Amygdala (tissue), 56 donors: Measurements from ENCODE around the gene SYNE1.

ENCODE experiments used
- DNase-seq, 56 donors: peaks; one replicate each; lab custom pipeline; 2025; lab: John Stamatoyannopoulos, UW

The SYNE1 gene

DNA sequence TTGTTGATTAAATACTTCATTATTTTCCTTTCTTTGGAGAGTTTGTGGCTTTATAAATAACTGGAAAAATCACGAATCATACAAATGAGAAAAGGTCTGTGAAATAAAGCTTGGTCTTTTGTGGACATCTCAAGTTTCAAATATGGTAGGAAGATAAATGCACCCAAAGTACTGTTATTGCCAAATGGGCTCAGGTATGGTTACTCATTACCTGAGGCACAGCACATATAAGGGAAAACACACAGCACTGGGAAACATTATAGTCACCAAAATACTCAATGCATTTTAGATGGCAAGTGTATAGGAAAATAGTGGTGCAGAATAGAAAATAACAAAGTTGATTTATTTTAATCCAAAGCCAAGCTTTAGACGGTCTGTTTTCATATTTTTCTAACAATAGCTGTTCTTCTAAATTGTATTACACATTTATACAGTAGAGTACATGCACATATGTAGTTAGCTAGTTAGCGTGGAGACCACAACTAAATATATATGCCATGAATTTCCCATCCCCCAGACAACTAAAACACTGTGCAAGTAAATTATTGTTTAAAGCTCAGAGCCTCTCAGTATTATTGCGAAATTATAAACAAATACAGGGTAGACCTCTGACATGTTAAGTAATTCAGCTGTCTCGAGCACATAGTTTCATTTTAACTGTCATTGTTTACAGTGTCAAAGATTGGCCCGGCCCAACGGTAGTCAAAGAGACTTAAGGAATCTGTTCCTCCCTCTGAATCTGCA is 336.0 kb downstream of the SYNE1 start:
- no peak for DNase-seq

DNA sequence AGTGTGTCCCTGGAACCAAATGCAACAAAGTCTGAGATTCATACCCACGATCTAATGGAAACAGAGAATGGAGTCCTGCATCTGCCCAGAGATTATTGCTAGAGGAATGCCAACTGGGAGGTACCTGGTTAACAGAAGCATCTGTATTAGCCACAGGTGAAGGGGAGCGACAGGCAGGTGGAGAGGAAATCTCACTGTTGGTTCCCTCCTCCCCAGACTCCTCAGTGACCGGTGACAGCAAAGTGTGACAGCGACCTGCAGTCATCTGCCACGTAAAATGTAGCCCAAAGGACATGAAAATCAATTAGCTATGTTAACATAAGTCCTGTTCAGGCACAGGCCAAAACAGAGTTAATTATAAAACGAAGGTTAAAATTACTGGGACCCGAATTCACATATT is 336.6 kb downstream of the SYNE1 start:
- no peak for DNase-seq

DNA sequence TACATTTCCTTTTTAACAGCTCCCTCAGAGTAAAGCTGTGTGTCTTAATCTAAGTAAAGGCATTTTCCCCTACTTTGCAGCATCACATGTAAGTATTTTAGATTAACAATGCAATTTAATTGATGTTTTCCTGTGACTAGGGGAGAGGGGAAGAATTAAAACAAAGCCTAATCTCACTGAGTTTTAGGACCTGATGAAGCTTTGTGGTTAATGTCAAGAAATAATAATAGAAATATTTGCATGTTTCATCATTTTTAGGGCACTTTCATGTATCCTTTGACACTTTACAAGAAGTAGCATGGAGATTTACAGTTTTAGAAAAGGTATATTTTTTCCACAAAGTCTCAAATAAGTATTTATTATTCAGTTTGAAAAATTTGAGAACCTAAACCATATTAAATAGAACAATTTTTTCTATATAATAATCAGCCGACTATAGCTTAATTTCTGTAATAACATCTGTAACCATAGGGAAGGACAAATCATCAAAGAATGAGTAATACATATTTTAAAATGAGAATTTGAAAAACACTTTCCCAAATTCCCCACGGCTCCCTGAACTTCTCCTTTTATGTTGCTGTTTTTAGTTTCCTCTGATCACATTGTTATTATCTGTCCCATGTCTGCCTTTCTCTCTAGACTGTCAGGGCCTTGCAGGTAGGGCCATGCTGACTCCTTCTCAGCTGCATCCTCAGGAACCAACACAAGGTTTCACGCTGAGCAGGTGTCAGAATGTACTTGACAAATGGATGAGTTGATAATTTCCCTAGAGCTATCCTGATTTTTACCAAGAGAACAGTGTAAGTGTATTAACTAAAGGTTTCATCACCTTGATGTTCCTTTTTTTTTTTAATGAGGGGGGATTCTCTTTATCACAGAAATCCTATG is 338.1 kb downstream of the SYNE1 start:
- no peak for DNase-seq

DNA sequence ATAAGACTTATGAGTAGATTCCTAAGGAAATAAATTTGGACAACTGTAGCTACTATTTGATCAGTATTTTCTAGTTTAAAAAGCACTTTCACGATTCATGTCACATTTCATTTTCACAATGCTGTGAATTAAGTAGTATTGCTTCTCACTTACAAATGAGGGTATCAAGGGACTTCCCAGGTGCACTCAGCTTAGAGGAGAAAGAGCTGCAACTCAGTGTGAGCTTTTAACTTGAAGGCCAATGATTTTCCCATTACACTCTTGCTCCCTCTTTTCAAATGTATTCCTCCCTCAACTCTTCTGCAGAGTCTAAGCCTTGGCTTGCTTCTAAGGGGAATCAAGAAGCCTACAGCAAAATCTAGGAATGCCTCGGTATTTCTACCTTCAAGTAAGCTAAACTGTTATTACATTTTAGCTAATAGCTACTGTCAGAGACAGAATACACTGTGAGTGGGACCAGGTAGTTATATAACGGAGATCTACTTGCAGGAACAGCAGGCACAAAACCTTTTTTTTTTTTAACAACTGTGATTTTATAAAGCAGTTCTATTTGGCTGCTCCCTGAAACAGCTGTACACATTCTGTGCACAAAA is 339.0 kb downstream of the SYNE1 start:
- no peak for DNase-seq

DNA sequence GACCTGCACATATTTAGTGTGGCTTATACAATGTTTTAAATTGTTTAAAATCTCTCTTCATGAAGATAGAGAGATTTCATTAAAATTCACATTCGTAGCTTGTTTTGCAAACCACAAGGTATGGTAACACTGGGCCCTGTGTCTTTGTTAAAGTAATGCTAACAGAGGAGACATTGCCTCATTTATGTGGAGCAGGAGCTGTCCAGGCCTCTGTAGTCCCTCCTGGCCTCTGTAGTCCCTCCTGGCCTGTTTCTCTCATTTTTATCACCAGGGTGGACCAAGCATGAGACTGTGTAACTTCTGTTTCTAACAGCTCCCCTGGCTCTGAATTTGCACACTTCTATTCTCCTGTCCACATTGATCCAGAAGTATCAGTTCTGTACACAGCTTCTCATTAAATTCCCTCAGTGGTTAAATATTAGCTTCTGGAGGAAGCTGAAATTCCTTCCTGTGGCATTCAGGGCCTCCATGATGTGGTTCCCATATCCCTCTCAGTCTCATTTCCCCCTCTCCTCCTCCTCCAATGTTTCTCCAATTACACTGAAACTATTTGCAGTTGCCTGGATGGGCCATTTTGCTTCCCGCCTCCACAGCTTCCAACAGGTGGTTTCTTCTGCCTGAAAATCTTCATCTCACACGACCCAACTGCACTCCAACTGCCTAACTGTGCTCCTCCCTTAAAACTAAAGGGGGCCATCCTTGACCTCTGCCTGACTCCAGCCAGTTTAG is 340.4 kb downstream of the SYNE1 start:
- no peak for DNase-seq

DNA sequence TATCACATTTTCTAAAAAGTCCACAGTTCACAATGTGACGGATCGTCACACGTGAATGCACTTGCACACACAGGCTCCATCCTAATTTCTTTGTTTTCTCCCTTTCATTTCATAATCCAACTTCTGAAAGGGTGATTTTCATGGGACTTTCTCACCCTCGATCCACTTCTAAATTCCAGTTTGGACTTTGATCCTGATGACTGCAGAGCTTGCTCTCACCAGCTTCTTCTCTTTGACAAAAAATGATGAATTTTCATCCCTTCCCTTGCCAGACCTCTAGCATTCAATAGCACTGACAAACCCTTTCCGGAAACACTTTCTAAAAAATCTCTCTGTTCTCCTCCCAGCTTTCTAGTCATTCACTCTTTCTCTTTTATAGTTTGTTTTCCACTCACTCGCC is 341.2 kb downstream of the SYNE1 start:
- DNase-seq, result no peak

DNA sequence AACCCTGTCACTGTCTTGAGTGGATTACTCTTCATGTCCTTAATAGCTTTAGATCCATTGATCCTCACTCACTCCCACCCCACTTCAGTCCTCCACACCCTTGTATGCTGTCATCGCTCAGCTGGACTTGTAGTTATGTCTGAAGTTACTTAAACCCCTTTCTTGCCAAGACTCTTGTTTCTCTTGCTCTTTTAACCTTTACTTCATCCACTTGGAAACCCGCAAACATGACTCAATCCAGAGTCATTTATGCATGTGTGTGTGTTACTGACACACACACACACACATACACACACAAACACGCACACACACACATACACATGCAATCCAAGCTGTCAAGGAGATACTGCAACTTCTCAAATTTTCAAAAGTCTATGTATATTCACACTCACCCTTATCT is 341.8 kb downstream of the SYNE1 start:
- no peak for DNase-seq

DNA sequence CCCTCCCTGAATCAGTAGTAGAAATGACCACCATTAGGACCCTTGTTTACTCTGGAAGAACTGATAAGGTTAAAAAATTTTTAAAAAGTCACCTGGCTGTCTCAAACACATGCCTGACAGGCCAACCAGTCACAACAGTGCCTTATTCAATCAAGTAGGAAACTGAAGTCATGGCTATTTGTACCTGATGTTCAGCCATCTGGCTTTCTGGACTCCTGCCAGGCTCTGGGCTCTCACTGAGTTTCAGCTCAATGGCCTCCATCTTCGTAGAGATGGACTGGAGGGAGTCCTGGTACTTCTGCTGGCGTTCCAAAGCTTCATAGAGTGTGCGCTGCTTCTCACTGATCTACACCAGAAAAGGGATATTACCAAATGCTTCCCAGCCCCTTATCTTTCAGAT is 343.8 kb downstream of the SYNE1 start:
- DNase-seq, result peak in 2 of 56 donors; percentile 3 to 18

DNA sequence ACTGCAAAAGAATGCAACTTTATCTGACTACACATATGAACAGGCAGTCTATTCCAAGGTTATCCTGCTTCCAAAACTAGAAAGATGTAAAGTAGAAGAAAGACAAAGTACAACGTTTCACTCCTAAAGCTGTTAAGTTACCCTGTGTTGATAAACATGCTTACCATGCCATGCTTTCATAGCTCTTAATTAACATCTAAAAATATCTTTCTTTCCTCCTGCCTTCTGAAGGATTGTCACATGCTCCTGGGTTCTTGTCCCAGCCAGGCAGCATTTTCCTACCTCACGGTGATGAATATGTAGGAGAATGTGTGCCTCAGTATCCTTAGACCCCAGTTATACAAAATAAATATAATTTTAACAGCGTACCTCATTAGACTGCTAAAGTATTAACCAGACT is 344.6 kb downstream of the SYNE1 start:
- DNase-seq, result no peak

DNA sequence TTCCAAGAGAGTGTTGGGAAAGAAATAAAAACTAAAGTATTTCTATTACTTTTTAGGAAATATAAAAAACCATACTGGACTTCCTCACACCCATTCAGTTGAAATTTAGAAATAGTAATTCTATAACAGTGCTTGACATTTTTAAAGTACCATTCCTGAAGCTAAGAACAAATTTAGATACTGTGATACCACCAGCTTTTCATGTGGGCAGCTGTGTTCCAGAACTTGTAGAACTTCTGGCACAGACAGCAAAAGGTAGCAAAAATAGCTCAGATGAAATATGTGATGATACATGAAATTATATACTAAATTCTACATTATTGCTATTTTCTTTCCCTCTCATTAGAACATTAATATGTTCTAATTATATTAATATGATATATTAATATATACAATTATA is 346.5 kb downstream of the SYNE1 start:
- peak in 2 of 56 donors; percentile 13 to 18 for DNase-seq

DNA sequence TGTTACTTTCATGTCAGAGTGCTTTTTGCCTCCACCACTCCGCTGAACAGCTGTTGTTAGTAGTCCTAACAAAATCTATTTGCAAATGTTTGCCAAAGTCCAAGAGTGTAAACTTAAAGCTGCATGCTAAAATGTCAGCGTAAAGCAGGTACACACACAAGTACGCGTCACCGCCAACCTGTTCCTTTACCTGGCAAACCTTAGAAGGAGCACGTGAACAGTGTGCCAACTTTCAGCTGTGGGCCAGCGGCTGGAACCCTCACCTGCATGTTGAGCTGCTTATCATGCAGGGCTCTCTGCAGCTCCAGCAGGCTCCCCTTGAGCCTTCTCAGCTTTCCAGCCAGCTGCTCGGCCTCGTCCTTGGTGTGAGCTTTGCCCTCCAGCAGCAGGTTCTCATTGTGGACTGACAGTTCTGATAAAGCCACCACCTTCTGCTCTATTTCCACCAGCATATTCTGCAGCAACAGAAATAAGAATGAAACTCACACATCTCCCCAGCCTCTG is 359.3 kb downstream of the SYNE1 start:
- no peak for DNase-seq

DNA sequence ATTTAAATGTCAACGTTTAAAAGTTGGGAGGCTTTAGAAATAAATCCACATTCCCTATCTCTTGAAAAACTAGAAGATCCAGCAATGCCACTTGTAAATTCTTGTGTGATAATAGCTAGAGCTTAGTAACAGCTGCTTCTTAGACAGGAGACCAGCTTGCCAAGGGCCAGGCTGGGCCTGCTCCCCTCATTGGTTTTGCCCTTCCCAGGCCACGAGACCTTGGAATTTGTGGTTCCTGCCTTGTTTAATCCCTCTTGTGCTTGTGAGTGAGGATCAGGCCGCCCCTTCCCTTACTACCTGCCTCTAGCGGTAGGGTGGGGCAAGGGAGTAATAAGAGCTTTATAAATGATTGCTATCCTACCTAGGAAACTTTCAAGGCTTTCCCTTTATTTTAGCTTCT is 363.5 kb downstream of the SYNE1 start:
- no peak for DNase-seq

DNA sequence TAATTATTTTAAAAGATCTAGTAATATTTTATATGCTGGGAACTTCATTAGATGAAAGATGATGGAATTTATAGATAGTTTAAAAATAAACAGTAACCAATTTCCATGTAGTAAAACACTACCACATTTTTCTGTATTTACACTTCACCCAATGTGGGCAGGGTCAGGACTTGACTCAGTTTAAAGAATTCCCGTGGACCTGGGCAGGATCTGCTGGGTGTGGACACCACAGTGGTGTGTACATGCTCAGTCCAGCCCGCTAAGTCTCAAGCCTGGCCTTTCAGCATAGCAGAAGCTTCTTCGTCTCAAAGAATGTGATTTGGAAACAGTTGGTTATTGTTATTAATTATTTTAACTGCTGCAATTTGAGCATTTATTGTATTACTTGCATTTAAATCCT is 364.2 kb downstream of the SYNE1 start:
- no peak for DNase-seq

DNA sequence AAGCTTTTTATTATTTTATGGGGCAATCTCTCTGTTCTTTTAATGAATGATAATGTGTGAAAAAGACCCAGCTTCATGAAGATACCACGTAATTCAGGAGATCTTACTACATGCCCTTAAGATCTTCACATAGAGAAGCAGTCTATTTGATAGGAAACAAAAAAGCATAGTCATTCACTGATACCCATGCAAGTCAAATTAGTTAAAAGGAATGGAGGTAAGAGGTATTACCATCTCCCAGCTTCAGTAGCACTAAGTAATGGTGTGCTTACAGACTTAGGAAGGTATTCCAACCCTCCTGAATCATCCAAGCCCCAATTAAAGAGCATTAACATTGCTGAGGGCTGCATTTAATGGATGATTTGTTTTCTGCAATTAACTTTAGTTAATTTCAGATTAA is 364.7 kb downstream of the SYNE1 start:
- no peak for DNase-seq

DNA sequence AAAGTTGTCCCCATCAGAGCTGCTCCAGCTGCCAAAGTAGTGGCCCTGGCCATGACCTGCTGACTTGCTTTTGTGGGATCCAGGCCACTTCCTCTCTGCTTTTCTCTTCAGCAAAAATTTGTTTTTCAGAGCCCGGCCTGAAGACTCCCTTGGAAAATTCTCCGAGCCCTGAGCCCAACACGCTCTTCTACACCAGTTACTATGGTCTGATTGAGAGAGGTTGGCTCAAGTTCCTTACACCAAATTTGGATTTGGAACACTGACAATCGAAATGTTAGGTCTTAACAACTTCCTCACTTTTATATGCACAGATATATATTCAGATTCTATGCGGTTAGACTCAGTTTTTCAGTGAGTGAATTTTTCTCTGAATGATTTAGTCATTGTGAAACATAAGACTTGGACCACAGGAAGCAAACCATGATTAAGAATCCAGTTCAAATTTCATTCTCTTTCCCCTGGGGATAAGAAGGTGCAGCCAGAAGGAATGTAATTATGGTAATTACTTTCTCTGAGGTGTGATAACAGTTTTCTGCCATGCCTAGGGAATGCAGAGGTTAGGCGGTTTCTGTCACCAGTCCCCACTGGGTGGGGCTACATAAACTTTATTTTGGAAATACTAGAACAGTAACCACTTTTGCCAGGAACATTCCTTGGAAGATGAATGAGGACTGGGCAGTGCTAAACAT is 365.2 kb downstream of the SYNE1 start:
- DNase-seq, result peak in 1 of 56 donors; percentile 17

DNA sequence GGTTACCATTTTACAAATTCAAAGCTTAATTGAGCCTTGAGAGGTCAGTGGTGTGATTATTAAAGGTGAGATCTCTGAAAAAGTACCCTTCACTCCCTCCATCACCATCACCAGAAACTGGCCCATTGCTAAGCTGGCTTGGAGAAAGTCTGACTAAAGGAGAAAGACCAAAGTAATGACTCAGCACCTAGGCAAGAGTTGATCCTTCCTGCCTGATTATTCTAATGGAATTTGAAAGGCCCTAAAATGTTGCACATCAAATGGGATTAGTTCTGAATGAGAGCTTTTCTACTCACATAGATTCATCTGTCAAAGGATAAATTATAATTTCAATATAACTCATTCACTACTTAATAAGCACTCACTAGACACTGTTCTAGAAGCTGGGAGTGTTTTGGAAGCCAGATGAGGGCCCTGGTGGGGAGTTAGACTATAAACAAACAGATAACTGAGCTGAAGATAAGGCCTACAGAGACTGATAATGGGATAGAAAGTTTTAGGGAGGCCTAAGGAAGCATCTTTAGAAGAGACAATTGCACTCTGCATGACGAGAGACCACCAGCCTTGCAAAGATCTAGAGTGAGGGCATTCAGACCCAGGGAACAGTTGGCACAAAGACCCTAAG is 366.7 kb downstream of the SYNE1 start:
- DNase-seq, result no peak

DNA sequence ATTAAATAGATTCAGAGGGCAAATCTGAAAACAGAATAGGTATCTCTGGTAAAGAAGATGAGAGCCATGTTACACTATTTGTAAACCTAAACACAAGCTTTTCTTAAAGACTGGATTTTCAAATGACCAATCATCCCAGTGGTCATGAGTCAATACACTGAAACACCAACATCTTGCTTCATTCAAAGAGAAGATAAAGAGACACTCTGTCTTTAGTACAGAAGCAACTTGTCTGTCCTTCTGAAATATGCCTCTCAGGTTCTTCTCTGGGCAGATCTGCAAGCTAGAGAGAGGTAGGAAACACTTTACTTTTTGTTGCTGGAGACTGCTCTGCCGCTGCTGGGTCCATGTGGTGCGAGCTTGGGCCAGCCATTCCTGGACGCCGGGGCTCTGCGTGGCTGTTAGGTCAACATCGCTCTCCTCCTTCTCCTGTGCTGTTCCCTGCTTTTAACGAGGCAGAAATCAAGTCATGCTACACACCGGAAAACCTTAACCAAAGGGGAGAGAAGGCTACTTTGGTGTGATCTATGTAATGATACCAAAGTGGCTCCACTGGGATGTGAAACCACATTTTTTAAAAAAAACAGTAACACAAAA is 368.2 kb downstream of the SYNE1 start:
- no peak for DNase-seq

DNA sequence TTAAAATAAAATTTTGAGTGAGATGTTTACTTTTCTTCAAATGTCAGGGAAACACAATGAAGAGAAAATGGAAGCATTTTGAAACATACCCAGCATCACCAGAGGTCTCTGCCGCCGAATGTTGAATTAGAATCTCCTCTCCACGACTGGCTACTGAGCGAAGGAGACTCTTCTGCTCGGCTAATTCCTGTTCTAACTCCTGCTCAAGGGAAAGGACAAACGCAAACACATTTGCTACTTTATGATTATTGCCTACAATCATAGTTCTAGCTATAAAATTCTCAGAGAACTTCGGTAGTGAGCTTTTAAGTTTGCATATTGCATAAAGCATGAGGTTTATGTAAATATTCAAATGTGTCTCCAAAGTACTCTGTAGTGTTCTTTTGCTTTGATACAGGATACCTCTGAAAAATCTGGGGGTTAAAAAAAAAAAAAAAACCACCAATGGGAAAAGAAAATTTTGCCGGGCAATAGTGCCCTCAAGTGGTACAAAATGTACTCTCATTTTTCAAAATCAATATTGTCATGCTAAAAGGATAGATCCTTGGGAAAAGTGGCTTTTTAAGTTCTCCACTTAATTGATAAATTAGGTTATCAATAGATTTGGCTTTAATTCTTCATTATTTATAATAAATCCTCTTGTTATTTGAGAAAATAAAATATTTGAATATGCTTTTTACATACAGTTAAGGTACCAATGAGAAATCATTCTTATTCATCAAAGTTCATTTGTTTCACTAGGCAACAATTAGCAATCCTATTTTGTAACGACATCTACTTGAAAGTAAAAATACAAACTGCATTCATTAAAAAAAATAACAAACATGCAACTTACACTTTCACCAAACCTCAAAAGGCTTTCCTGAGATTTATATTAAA is 369.0 kb downstream of the SYNE1 start:
- DNase-seq, result no peak
